ENCODE measurements around the gene SMPDL3A. TPM values are rescaled to one million over a fixed set of nuclear protein-coding genes. Genes with fewer than 3 reads are reported as not detected.
A peak's percentile ranks its signal among the peaks of the same experiment; 100 is the strongest.

The SMPDL3A gene
- total RNA-seq, 1 experiment from 2014 or later, result 59.4 TPM

DNA sequence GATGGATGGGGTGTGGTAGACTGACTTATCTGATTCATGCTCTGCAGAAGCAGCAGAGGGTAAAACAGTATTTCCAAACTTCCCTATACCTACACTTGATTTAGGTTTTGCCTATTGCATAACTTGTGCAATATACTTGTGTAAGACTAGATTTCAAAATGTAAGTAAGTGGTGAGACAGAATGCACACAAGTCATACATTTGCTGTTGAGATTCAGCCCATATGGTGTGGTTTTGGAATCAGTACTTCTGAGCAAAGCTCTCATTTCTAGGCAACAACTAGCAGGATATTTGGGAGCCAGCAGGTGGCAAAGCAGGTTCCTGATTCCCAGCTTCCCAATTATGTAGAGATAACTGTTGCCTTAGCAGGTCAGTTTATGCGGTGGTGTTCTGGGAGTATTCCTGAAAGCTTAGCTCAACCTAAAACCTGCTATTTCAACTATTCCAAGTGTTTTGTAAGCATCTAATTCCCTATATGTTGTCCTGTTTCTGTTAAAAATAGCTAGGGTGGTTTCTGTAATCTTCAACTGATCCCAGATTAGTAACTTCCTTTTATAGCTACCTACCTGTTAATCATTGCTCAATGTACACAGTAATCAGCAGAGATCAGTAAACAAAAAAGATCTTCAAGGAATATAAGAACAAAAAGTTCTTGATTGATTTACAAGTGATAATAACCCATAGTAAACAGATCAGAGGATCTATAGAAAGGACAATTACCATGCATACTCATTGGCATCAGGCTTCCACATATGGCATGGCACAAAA lies 18.0 kb upstream of the SMPDL3A start:
- in situ Hi-C loops (cut with HindIII; ENCODE audit: low pct_unique_long_range_greater_than_20kb, low sequenced_read_pairs), result no loop called here

GRCh38 chr6:122772724-122773415 lies 16.2 kb upstream of the SMPDL3A start:
- no peak for DNase-seq (ENCODE audit: low read depth, low spot score)
- in situ Hi-C loops (cut with HindIII; ENCODE audit: low pct_unique_long_range_greater_than_20kb, low sequenced_read_pairs), result no loop called here

More for the DNA sequence above, 18.0 kb upstream of the SMPDL3A start:
- DNase-seq (ENCODE audit: low read depth, low spot score), result no peak

GRCh38 chr6:122775975-122776374 lies 13.1 kb upstream of the SMPDL3A start:
- in situ Hi-C loops (cut with HindIII; ENCODE audit: low pct_unique_long_range_greater_than_20kb, low sequenced_read_pairs), result no loop called here
- no peak for DNase-seq (ENCODE audit: low read depth, low spot score)

- in situ Hi-C loops (cut with HindIII; ENCODE audit: low pct_unique_long_range_greater_than_20kb, low sequenced_read_pairs), result no loop called here
- DNase-seq (ENCODE audit: low read depth, low spot score), result peak; percentile 37
These were observed 10.8 kb upstream of the SMPDL3A start for GRCh38 chr6:122778302-122778701.

DNA sequence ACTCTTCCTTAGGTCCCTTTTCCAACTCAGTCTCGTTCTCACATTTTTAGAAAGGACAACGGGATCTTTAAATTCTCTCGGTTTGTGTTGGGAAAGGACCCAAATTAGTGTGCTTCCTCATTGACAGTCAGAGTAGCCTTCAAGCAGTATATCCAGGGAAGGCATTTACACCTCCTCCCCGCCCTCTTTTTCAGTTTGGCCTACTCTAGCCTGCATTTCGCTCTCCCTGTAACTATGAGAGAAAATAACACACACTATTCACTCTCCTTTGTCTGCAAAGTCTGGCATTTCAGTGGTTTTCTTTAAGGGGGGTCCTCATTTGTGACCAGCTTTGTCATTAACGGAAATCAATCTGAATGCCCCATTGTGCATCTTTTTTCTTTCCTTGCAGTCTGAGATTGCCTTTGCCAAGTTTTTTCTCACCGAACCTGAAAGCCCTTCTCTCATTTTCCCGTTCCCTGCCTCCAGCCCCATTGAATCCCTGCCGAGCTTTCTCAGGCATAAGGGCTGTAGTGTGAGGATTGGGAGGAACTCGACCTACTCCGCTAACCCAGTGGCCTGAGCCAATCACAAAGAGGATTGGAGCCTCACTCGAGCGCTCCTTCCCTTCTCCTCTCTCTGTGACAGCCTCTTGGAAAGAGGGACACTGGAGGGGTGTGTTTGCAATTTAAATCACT lies 9.9 kb upstream of the SMPDL3A start:
- DNase-seq (ENCODE audit: low read depth, low spot score), result peak; percentile 92
- in situ Hi-C loops (cut with HindIII; ENCODE audit: low pct_unique_long_range_greater_than_20kb, low sequenced_read_pairs), result no loop called here

- in situ Hi-C loops (cut with HindIII; ENCODE audit: low pct_unique_long_range_greater_than_20kb, low sequenced_read_pairs), result no loop called here
- DNase-seq (ENCODE audit: low read depth, low spot score), result no peak
These were observed 9.4 kb upstream of the SMPDL3A start, which contains the start of gene FABP7 for GRCh38 chr6:122779667-122780066. TSS of gene FABP7 (plus strand) at chr6:122779716. CDS start at chr6:122779795, 79 bp downstream.

- in situ Hi-C loops (cut with HindIII; ENCODE audit: low pct_unique_long_range_greater_than_20kb, low sequenced_read_pairs), result no loop called here
These were observed 8.9 kb upstream of the SMPDL3A start for GRCh38 chr6:122780114-122780513.

DNA sequence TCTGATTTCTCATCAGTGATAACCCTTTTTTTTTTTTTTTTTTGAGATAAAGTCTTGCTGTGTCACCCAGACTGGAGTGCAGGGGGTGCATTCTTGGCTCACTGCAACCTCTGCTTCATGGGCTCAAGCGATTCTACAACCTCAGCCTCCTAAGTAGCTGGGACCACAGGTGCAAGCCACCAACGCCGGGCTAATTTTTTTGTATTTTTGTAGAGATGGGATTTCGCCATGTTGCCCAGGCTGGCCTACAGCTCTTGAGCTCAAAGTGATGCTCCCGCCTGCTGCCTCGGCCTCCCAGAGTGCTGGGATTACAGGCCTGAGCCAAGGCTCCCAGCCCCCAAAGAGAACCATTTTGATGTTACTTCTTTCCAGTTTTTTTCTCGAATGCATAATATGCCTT lies 7.3 kb upstream of the SMPDL3A start:
- in situ Hi-C loops (cut with HindIII; ENCODE audit: low pct_unique_long_range_greater_than_20kb, low sequenced_read_pairs), result no loop called here

More at GRCh38 chr6:122780114-122780513, 8.9 kb upstream of the SMPDL3A start:
- no peak for DNase-seq (ENCODE audit: low read depth, low spot score)

GRCh38 chr6:122783401-122783800 lies 5.7 kb upstream of the SMPDL3A start:
- DNase-seq (ENCODE audit: low read depth, low spot score), result no peak
- in situ Hi-C loops (cut with HindIII; ENCODE audit: low pct_unique_long_range_greater_than_20kb, low sequenced_read_pairs), result no loop called here

More for the DNA sequence above, 7.3 kb upstream of the SMPDL3A start:
- DNase-seq (ENCODE audit: low read depth, low spot score), result no peak

DNA sequence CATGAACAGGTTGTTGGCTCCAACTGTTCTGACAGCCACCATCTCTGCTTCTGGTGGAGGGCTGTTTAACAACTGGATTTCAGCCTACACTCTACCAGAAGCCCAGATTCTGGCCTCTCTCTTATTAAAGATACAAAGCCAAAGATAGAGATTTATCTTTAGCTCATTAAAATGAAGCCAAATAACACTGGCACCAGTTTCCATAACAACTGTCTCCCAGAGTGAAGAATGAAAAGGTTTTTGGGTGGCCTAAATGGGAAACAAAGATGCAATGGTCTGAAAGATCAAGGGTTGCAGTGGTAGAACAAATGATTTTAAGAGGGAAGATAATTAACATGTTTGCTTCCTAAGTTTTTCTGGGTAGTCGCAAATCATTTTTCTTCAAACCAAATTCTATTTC lies 3.2 kb upstream of the SMPDL3A start:
- in situ Hi-C loops (cut with HindIII; ENCODE audit: low pct_unique_long_range_greater_than_20kb, low sequenced_read_pairs), result no loop called here
- DNase-seq (ENCODE audit: low read depth, low spot score), result no peak

GRCh38 chr6:122787721-122788120 lies 1.3 kb upstream of the SMPDL3A start:
- no peak for DNase-seq (ENCODE audit: low read depth, low spot score)
- in situ Hi-C loops (cut with HindIII; ENCODE audit: low pct_unique_long_range_greater_than_20kb, low sequenced_read_pairs), result no loop called here

GRCh38 chr6:122788208-122788607 lies 850 bp upstream of the SMPDL3A start:
- in situ Hi-C loops (cut with HindIII; ENCODE audit: low pct_unique_long_range_greater_than_20kb, low sequenced_read_pairs), result no loop called here
- no peak for DNase-seq (ENCODE audit: low read depth, low spot score)

- in situ Hi-C loops (cut with HindIII; ENCODE audit: low pct_unique_long_range_greater_than_20kb, low sequenced_read_pairs), result no loop called here
These were observed 336 bp upstream of the SMPDL3A start for GRCh38 chr6:122788663-122789181.

DNA sequence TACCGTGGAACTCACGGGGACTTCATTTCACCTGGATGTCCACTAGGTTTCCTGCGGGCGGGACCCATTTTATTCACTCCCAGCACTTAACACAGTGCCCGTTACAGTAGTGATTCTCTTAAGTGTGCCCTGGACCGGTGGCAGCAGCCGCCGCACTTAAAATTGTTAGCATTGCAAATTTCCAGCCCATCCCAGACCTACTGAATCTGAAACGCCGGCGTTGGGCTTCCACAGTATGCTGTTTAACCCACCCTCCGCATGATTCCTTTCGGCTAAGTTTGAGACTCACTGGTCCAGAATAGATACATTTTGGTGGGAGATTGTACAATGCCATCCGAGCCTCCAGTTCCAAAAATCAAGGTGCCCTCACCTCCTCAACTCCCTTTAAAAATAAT lies 967 bp downstream of the SMPDL3A start:
- in situ Hi-C loops (cut with HindIII; ENCODE audit: low pct_unique_long_range_greater_than_20kb, low sequenced_read_pairs), result no loop called here

More at GRCh38 chr6:122788663-122789181, 336 bp upstream of the SMPDL3A start:
- DNase-seq (ENCODE audit: low read depth, low spot score), result no peak

GRCh38 chr6:122790423-122791309 lies 1.6 kb downstream of the SMPDL3A start:
- DNase-seq (ENCODE audit: low read depth, low spot score), result peak; percentile 52

More for the DNA sequence above, 967 bp downstream of the SMPDL3A start:
- no peak for DNase-seq (ENCODE audit: low read depth, low spot score)

GRCh38 chr6:122791310-122791679 lies 2.2 kb downstream of the SMPDL3A start:
- in situ Hi-C loops (cut with HindIII; ENCODE audit: low pct_unique_long_range_greater_than_20kb, low sequenced_read_pairs), result no loop called here
- peak; percentile 23 for DNase-seq (ENCODE audit: low read depth, low spot score)

More at GRCh38 chr6:122790423-122791309, 1.6 kb downstream of the SMPDL3A start:
- in situ Hi-C loops (cut with HindIII; ENCODE audit: low pct_unique_long_range_greater_than_20kb, low sequenced_read_pairs), result no loop called here

GRCh38 chr6:122792766-122793165 lies 3.7 kb downstream of the SMPDL3A start:
- in situ Hi-C loops (cut with HindIII; ENCODE audit: low pct_unique_long_range_greater_than_20kb, low sequenced_read_pairs), result no loop called here
- no peak for DNase-seq (ENCODE audit: low read depth, low spot score)

Measured in SK-MEL-5 (cell line).